ENCODE results near the gene CACNG4.

- TF ChIP-seq POLR2A (IDR thresholded peaks at IDR 0.05; ENCODE audit: low read length) (no peak), GATA1 (IDR thresholded peaks at IDR 0.05; ENCODE audit: low read depth, low read length) (no peak)
These were observed 77.7 kb downstream of the CACNG4 start for GRCh38 chr17:67041941-67042899.

Measured in erythroblast (primary cell).